Measurements from ENCODE around the gene ZBTB4.

DNA sequence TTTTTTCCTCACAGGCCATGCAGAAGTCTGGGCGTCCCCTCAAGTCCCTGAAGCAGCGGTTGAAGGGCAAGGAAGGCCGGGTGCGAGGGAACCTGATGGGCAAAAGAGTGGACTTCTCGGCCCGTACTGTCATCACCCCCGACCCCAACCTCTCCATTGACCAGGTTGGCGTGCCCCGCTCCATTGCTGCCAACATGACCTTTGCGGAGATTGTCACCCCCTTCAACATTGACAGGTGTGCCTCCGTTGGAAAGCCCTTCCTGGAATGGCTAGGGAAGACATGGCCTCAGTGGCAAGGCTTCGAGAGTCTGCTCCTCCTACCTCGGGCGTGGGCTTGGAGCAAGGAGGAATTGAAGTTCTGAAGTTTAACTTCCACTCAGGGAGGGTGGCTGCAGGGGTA lies 18.2 kb upstream of the ZBTB4 start:
- TF ChIP-seq, protein P1, sequence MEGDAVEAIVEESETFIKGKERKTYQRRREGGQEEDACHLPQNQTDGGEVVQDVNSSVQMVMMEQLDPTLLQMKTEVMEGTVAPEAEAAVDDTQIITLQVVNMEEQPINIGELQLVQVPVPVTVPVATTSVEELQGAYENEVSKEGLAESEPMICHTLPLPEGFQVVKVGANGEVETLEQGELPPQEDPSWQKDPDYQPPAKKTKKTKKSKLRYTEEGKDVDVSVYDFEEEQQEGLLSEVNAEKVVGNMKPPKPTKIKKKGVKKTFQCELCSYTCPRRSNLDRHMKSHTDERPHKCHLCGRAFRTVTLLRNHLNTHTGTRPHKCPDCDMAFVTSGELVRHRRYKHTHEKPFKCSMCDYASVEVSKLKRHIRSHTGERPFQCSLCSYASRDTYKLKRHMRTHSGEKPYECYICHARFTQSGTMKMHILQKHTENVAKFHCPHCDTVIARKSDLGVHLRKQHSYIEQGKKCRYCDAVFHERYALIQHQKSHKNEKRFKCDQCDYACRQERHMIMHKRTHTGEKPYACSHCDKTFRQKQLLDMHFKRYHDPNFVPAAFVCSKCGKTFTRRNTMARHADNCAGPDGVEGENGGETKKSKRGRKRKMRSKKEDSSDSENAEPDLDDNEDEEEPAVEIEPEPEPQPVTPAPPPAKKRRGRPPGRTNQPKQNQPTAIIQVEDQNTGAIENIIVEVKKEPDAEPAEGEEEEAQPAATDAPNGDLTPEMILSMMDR (IDR thresholded peaks at IDR 0.05; ENCODE audit: insufficient read depth, low read depth, low read length): no peak
- no peak for TF ChIP-seq EZH2 (IDR thresholded peaks at IDR 0.05; ENCODE audit: insufficient read depth, low read length)
